Keratinocyte (primary cell): ENCODE data around the gene PIAS3.

Experiments
- EZH2 ChIP-seq: IDR thresholded peaks from one replicate; pipeline ENCODE4 v1.6.1; 2012; ENCODE audit warnings: inconsistent platforms, mild to moderate bottlenecking, low read length, moderate library complexity
- TF ChIP-seq, protein P1 (sequence below), 3 experiments: IDR thresholded peaks in 1 of 3; conservative IDR thresholded peaks in 1 of 3; optimal IDR thresholded peaks in 1 of 3; 2 replicates in 2 of 3; 3 replicates in 1 of 3; pipeline versions ENCODE3 to v1.5.1; 2011; ENCODE audit warnings: low read length in 3 of 3, mild to moderate bottlenecking in 3 of 3, moderate library complexity in 2 of 3, control low read depth in 1 of 3, inconsistent platforms in 1 of 3; ENCODE audit not compliant: insufficient read depth in 2 of 3; ENCODE audit errors: extremely low read depth in 1 of 3

DNA sequence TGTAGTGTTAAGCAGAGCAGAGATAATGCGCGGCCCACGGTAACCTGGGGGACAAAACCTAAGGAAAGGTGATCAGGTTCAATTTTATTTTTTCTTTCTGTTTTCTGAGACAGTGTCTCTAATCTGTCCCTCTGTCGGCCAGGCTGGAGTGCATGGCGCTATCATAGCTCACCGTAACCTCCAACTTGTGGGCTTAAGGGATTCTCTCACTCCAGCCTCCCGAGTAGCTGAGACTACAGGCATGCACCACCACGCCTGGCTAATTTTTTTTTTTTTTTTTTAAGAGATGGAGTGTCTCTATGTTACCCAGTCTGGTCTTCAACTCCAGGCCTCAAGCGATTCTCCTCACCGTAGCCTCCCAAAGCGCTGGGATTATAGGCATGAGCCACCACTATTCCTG lies 27.5 kb upstream of the PIAS3 start:
- no peak for TF ChIP-seq EZH2
- TF ChIP-seq, protein P1, sequence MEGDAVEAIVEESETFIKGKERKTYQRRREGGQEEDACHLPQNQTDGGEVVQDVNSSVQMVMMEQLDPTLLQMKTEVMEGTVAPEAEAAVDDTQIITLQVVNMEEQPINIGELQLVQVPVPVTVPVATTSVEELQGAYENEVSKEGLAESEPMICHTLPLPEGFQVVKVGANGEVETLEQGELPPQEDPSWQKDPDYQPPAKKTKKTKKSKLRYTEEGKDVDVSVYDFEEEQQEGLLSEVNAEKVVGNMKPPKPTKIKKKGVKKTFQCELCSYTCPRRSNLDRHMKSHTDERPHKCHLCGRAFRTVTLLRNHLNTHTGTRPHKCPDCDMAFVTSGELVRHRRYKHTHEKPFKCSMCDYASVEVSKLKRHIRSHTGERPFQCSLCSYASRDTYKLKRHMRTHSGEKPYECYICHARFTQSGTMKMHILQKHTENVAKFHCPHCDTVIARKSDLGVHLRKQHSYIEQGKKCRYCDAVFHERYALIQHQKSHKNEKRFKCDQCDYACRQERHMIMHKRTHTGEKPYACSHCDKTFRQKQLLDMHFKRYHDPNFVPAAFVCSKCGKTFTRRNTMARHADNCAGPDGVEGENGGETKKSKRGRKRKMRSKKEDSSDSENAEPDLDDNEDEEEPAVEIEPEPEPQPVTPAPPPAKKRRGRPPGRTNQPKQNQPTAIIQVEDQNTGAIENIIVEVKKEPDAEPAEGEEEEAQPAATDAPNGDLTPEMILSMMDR (optimal IDR thresholded peaks at IDR 0.05 in 1 of 3, IDR thresholded peaks at IDR 0.05 in 1 of 3, conservative IDR thresholded peaks at IDR 0.05 in 1 of 3; ENCODE audit: extremely low read depth in 1 of 3, insufficient read depth in 2 of 3, low read length in 3 of 3), result no peak
